ENCODE data around the gene KLF16. TPM values are rescaled to one million over a fixed set of nuclear protein-coding genes. Genes with fewer than 3 reads are reported as not detected.

KLF16 gene
- total RNA-seq, 1 donor from 2014 or later, result 52.4 TPM

GRCh38 chr19:1844513-1845124 lies 18.8 kb downstream of the KLF16 start:
- H2AFZ ChIP-seq (ENCODE audit: low read depth, low read length), result no peak overlapping the region
- H3K36me3 Mint-ChIP-seq (ENCODE audit: low read depth, unreplicated experiment), result no peaks in the 10 kb centered on the region
- peaks cover 86% of the 10 kb centered on the region for H4K20me1 ChIP-seq (ENCODE audit: insufficient read depth, low read length)
- H3K4me1 Mint-ChIP-seq (ENCODE audit: low read depth, unreplicated experiment), result peaks cover 15% of the 10 kb centered on the region
- no peak overlapping the region for H3K9ac ChIP-seq (ENCODE audit: low read length)
- H3K36me3 ChIP-seq (ENCODE audit: insufficient read depth, low read length), result no peaks in the 10 kb centered on the region
- no peak overlapping the region for H3K4me3 ChIP-seq (ENCODE audit: insufficient read depth, low read depth, low read length)
- FAIRE-seq, result no peak
- no peaks in the 10 kb centered on the region for H3K9me3 ChIP-seq (ENCODE audit: insufficient read depth, low read depth, low read length)
- no peaks in the 10 kb centered on the region for H3K9me3 Mint-ChIP-seq (ENCODE audit: unreplicated experiment)
- no peaks in the 10 kb centered on the region for H3K27me3 ChIP-seq (ENCODE audit: insufficient read depth, low read length)
- H3K4me3 Mint-ChIP-seq (ENCODE audit: unreplicated experiment), result no peak overlapping the region
- TF ChIP-seq EZH2 (IDR thresholded peaks at IDR 0.05; ENCODE audit: insufficient read depth, low read length) (no peak), CTCF (IDR thresholded peaks at IDR 0.05; ENCODE audit: insufficient read depth, low read depth, low read length) (no peak)
- H3K27ac Mint-ChIP-seq (ENCODE audit: unreplicated experiment), result no peak overlapping the region
- peaks cover 14% of the 10 kb centered on the region for H3K4me1 ChIP-seq (ENCODE audit: insufficient read depth, low read length)
- no peak for DNase-seq (ENCODE audit: low read depth)
- H3K27me3 Mint-ChIP-seq (ENCODE audit: low read depth, unreplicated experiment), result no peaks in the 10 kb centered on the region
- peaks cover 88% of the 10 kb centered on the region for H3K79me2 ChIP-seq (ENCODE audit: insufficient read depth, low read length)
- no peak overlapping the region for H3K27ac ChIP-seq (ENCODE audit: low read depth, low read length)
- no peak overlapping the region for H3K4me2 ChIP-seq (ENCODE audit: low read length)

GRCh38 chr19:1843646-1844394 lies 19.6 kb downstream of the KLF16 start:
- Histone ChIP-seq H4K20me1 (ENCODE audit: insufficient read depth, low read length) (peaks cover 90% of the 10 kb centered on the region), H3K4me3 (ENCODE audit: insufficient read depth, low read depth, low read length) (no peak overlapping the region), H3K36me3 (ENCODE audit: insufficient read depth, low read length) (no peaks in the 10 kb centered on the region), H3K9me3 (ENCODE audit: insufficient read depth, low read depth, low read length) (no peaks in the 10 kb centered on the region), H3K27me3 (ENCODE audit: insufficient read depth, low read length) (no peaks in the 10 kb centered on the region), H3K79me2 (ENCODE audit: insufficient read depth, low read length) (peaks cover 95% of the 10 kb centered on the region), H2AFZ (ENCODE audit: low read depth, low read length) (no peak overlapping the region), H3K9ac (ENCODE audit: low read length) (no peak overlapping the region), H3K27ac (ENCODE audit: low read depth, low read length) (no peak overlapping the region), H3K4me2 (ENCODE audit: low read length) (no peak overlapping the region), H3K4me1 (ENCODE audit: insufficient read depth, low read length) (peaks cover 14% of the 10 kb centered on the region)
- FAIRE-seq, result no peak
- no peak for DNase-seq (ENCODE audit: low read depth)
- Mint-ChIP-seq H3K36me3 (ENCODE audit: low read depth, unreplicated experiment) (no peaks in the 10 kb centered on the region), H3K9me3 (ENCODE audit: unreplicated experiment) (no peaks in the 10 kb centered on the region), H3K4me1 (ENCODE audit: low read depth, unreplicated experiment) (peaks cover 15% of the 10 kb centered on the region), H3K4me3 (ENCODE audit: unreplicated experiment) (no peak overlapping the region), H3K27ac (ENCODE audit: unreplicated experiment) (no peak overlapping the region), H3K27me3 (ENCODE audit: low read depth, unreplicated experiment) (no peaks in the 10 kb centered on the region)
- TF ChIP-seq EZH2 (IDR thresholded peaks at IDR 0.05; ENCODE audit: insufficient read depth, low read length), result no peak
- no peak for TF ChIP-seq CTCF (IDR thresholded peaks at IDR 0.05; ENCODE audit: insufficient read depth, low read depth, low read length)

GRCh38 chr19:1843116-1843515 lies 20.3 kb downstream of the KLF16 start:
- Mint-ChIP-seq H3K9me3 (ENCODE audit: unreplicated experiment) (no peaks in the 10 kb centered on the region), H3K4me1 (ENCODE audit: low read depth, unreplicated experiment) (peaks cover 15% of the 10 kb centered on the region), H3K27ac (ENCODE audit: unreplicated experiment) (no peak overlapping the region), H3K36me3 (ENCODE audit: low read depth, unreplicated experiment) (no peaks in the 10 kb centered on the region), H3K27me3 (ENCODE audit: low read depth, unreplicated experiment) (no peaks in the 10 kb centered on the region), H3K4me3 (ENCODE audit: unreplicated experiment) (no peak overlapping the region)
- Histone ChIP-seq H3K27ac (ENCODE audit: low read depth, low read length) (no peak overlapping the region), H3K9ac (ENCODE audit: low read length) (no peak overlapping the region), H3K9me3 (ENCODE audit: insufficient read depth, low read depth, low read length) (no peaks in the 10 kb centered on the region), H3K79me2 (ENCODE audit: insufficient read depth, low read length) (peaks cover 97% of the 10 kb centered on the region), H2AFZ (ENCODE audit: low read depth, low read length) (no peak overlapping the region), H4K20me1 (ENCODE audit: insufficient read depth, low read length) (peaks cover 96% of the 10 kb centered on the region), H3K27me3 (ENCODE audit: insufficient read depth, low read length) (no peaks in the 10 kb centered on the region), H3K4me1 (ENCODE audit: insufficient read depth, low read length) (peaks cover 14% of the 10 kb centered on the region), H3K36me3 (ENCODE audit: insufficient read depth, low read length) (no peaks in the 10 kb centered on the region), H3K4me2 (ENCODE audit: low read length) (no peak overlapping the region), H3K4me3 (ENCODE audit: insufficient read depth, low read depth, low read length) (no peak overlapping the region)
- FAIRE-seq, result no peak
- TF ChIP-seq EZH2 (IDR thresholded peaks at IDR 0.05; ENCODE audit: insufficient read depth, low read length) (no peak), CTCF (IDR thresholded peaks at IDR 0.05; ENCODE audit: insufficient read depth, low read depth, low read length) (no peak)
- no peak for DNase-seq (ENCODE audit: low read depth)
